Measurements from ENCODE around the gene ASAP2. TPM values are rescaled to one million over a fixed set of nuclear protein-coding genes. Genes with fewer than 3 reads are reported as not detected.

The ASAP2 gene
- total RNA-seq, 1 experiment from 2014 or later = 12.6 TPM

DNA sequence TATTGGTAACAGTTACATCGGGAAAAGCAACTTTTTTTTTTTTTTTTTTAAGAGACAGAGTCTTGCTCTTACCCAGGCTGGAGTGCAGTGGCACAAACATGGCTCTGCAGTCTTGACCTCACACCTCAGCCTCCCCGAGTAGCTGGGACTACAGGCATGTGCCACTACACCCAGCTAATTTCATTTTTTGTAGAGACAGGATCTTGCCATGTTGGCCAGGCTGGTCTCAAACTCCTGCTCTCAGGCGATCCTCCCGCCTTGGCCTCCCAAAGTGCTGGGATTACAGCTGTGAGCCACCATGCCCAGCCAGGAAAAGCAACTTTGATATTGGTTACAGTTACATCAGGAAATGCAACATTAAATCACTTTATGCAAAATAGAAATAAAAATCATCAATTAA lies 212.1 kb downstream of the ASAP2 start:
- H3K4me3 Mint-ChIP-seq = no peak overlapping the region
- H3K79me2 ChIP-seq (ENCODE audit: insufficient read depth, low read length) = no peaks in the 10 kb centered on the region
- H3K9me3 ChIP-seq (ENCODE audit: control insufficient read depth, low read depth, low read length) = no peaks in the 10 kb centered on the region
- H3K27ac Mint-ChIP-seq = no peak overlapping the region
- peaks cover 10% of the 10 kb centered on the region for H3K27me3 Mint-ChIP-seq (ENCODE audit: low read depth)
- H3K23ac ChIP-seq (ENCODE audit: insufficient read length, low read depth, low read length) = no peak overlapping the region
- H3K4ac ChIP-seq (ENCODE audit: low read depth, low read length) = no peak overlapping the region
- no peaks in the 10 kb centered on the region for H3K27me3 ChIP-seq (ENCODE audit: insufficient read depth, low read length)
- H2BK20ac ChIP-seq (ENCODE audit: low read depth, low read length, poor library complexity, severe bottlenecking) = no peak overlapping the region
- no peak overlapping the region for H2BK12ac ChIP-seq (ENCODE audit: insufficient read length, low read depth, low read length)
- H3T11ph ChIP-seq (ENCODE audit: low read length) = no peak overlapping the region
- no peak overlapping the region for H4K5ac ChIP-seq (ENCODE audit: insufficient read length, low read depth, low read length)
- H3K14ac ChIP-seq (ENCODE audit: insufficient read depth, low read length) = no peak overlapping the region
- no peak overlapping the region for H3K18ac ChIP-seq (ENCODE audit: insufficient read length, low read depth, low read length)
- no peak overlapping the region for H2AK5ac ChIP-seq (ENCODE audit: insufficient read length, low read length)
- DNase-seq = no peak
- H2BK15ac ChIP-seq (ENCODE audit: low read depth, low read length) = no peak overlapping the region
- H2BK120ac ChIP-seq (ENCODE audit: low read depth, low read length, poor library complexity, severe bottlenecking) = no peak overlapping the region
- H4K20me1 ChIP-seq (ENCODE audit: control insufficient read depth, insufficient read depth, insufficient read length) = no peaks in the 10 kb centered on the region
- no CpG with 5 or more reads among the region's 4 CpGs for WGBS (ENCODE audit: extremely low coverage, insufficient read length, low lambda C conversion rate)
- H4K8ac ChIP-seq (replicated peaks; ENCODE audit: insufficient read length, low read depth, low read length) = no peak overlapping the region
- H3K4me1 ChIP-seq (ENCODE audit: insufficient read depth, low read length) = no peaks in the 10 kb centered on the region
- H4K91ac ChIP-seq (ENCODE audit: insufficient read length, low read depth, low read length) = no peak overlapping the region
- H2AFZ ChIP-seq (ENCODE audit: low read length) = no peak overlapping the region
- H3K36me3 Mint-ChIP-seq (ENCODE audit: insufficient read depth in 1 of 3, low read depth in 3 of 3) = no peaks in the 10 kb centered on the region; a peak in 2 of 7 replicates
- no peak for TF ChIP-seq CTCF (conservative IDR thresholded peaks at IDR 0.05)
- H3K4me2 ChIP-seq (ENCODE audit: insufficient read depth, insufficient read length, low read length) = no peak overlapping the region
- H3K79me1 ChIP-seq (ENCODE audit: insufficient read depth, low read depth, low read length, poor library complexity, severe bottlenecking) = no peaks in the 10 kb centered on the region
- H2BK5ac ChIP-seq (ENCODE audit: insufficient read length, low read length) = no peak overlapping the region
- no peak overlapping the region for H3K27ac ChIP-seq (ENCODE audit: insufficient read length, low read depth, low read length)
- H3K9ac ChIP-seq (ENCODE audit: extremely low read depth, insufficient read length, low read length) = no peak overlapping the region
- H3K56ac ChIP-seq (ENCODE audit: insufficient read length, low read depth, low read length) = no peak overlapping the region
- H3K23me2 ChIP-seq (ENCODE audit: insufficient read length, low read depth, low read length, poor library complexity, severe bottlenecking) = peaks cover 8% of the 10 kb centered on the region
- H3K4me1 Mint-ChIP-seq = peaks cover 9 to 11% of the 10 kb centered on the region in 2 experiments
- H3K9me3 Mint-ChIP-seq = no peaks in the 10 kb centered on the region

All from H9 (cell line).